ENCODE data around the gene FBXL2.
"Not testable (repeated sequence)": the region's sequence is repeated elsewhere in the genome, so short reads cannot be mapped to it uniquely, and the experiment has no call there.

FBXL2 gene

DNA sequence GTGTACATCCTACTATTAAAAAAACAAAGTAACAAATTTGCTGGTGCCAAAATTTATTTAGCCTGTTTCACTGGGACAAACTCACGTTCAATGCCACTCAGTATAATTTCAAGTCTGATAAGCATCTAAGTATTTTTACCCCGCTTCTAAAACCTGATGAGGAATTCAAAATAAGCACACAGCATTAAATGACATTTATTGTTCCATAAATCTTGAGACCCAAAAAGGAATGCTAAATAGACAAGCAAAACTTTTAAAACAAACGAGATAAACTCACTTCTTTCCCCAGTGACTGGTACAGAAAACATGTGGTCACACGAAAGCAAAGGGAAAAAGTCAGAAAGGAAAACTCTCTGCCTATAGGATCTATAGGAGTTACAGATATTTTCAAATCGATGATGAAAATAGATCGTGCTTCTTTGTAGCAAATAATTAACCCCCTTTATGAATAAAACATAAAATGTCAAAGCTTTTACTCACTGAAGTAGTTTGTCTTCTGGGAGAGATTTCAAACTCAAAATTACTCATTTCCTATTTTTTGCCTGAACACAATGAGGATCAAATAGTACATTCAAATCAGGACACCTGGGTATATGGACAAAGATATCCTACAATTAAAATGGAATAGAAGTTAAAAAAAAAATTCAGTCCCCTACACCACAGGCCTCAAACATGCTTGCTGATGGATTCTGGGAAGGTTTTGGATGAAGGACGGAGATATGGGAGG is 111.3 kb downstream of the FBXL2 start:
- DNase-seq = no peak

GRCh38 chr3:33389908-33390307 is 112.7 kb downstream of the FBXL2 start:
- no peak for DNase-seq

DNA sequence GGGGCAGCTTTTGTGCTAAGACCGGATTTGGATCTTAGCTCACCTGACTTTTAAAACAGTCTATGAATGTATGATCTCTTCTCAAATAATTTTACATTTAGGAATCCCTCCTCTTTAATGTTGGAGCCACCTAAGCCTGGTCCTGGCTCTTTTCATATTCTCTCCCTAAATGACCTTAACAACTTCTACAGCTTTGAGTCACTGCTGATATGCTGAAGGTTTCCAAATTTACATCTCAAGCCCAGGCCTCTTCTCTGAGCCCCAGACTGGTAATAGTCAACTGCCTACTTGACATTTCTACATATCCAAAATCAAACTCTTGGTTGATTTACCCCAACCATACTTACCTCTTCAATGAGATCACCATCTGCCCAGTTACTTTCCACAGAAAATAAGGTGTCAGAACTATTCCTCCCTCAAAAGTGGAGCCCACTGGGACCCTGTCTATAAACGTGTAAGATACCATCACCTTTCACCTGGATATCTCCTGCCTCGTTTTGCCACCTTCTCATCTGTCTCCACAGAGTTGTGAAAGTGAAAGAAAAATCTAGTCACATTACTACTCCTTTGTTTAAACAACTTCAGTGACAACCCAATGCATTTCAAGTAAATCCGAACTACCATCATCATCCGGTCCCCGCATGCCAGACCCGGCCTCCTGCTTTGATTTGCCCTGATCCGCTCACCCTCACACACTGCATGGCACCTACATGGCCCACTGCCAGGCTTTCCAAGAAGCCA is 114.2 kb downstream of the FBXL2 start:
- no peak for DNase-seq

DNA sequence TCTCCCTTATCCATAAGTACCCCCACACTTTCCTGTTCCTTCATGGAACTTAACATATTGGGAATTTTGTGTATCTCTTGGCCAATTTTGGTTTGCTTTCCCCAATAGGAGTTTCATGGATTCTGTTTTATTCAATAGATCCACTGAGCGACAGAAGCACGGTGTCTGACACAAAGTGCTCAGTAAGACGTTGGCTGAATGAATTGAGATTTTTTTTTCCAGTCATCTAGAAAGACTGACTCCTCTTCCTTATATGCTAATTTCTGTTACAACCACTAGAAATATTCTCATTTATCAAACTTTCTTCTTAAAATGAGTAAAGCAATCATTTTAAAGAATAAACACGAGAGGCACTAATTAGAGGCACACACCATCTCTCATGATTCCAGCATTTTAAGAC is 114.9 kb downstream of the FBXL2 start:
- DNase-seq = no peak

GRCh38 chr3:33392703-33393125 is 115.5 kb downstream of the FBXL2 start:
- no peak for DNase-seq

- DNase-seq = no peak
These were observed 117.3 kb downstream of the FBXL2 start for GRCh38 chr3:33394403-33395054.

- DNase-seq = no peak
These were observed 118.7 kb downstream of the FBXL2 start for GRCh38 chr3:33395900-33396299.

DNA sequence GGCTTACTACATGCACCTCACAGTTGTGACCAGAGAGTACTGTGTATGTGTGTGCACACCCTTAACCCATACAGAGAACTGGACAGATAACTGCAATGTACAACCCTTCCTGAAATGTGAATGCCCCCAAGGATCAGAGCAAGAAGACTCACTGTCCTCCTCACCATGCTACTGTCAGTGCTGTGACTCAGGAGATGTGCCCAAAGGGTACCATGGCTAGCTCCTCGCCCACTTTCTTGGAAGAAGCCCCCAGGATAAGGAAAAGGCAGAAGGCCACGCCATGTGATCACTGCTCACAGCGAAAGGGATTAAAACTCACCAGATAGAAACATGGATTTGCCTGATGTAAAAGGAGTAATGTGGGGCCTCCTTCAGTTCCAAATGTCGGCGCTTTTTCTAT is 121.2 kb downstream of the FBXL2 start:
- DNase-seq = no peak

GRCh38 chr3:33401781-33402180 is 124.5 kb downstream of the FBXL2 start:
- no peak for DNase-seq

DNA sequence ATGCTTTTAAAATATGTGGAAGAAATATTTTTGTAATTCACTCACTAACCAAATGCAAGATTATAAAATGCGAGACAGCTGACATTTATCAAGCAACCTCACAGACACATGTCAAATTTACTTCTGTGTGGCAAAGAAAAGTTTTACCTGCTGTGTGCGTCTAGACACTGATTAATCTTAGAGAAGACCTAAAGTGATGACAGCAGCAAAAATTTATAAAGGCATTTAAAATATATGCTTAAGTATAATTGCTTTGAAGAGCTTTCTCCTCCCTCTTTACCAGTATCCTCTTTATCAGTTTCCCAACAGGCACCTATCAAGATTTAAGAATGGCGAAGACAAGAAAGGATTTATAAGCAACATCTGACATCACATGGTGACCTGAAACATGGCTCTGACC is 125.7 kb downstream of the FBXL2 start:
- no peak for DNase-seq

DNA sequence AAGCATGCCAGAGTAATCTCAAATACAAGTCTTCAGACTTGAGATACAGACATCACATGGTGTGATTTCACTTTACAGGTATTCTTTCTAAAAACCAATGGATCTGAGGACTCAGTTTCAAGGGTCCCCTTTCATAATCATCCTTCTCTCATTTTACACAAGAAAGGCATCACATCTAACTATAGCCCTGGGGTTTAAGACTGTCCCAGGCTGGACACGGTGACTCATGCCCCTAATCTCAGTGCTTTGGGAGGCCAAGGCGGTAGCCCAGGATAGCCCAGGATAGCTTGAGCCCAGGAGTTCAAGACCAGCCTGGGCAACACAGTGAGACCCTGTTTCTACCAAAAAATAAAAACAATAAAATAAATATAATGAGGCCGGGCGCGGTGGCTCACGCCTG is 126.5 kb downstream of the FBXL2 start:
- no peak for DNase-seq

DNA sequence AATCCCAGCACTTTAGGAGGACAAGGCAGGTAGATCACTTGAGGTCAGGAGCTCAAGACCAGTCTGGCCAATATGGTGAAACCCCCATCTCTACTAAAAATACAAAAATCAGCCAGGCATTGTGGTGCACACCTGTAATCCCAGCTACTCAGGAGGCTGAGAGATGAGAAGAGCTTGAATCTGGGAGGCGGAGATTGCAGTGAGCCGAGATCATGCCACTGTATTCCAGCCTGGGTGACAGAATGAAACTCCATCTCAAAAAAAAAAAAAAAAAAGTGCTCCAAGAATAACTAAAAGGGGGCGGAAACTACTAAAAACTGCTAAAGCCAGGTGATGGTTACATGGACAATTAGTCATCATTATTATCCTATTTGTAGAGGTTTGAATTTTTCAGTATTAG is 133.6 kb downstream of the FBXL2 start:
- not testable (repeated sequence) for DNase-seq

DNA sequence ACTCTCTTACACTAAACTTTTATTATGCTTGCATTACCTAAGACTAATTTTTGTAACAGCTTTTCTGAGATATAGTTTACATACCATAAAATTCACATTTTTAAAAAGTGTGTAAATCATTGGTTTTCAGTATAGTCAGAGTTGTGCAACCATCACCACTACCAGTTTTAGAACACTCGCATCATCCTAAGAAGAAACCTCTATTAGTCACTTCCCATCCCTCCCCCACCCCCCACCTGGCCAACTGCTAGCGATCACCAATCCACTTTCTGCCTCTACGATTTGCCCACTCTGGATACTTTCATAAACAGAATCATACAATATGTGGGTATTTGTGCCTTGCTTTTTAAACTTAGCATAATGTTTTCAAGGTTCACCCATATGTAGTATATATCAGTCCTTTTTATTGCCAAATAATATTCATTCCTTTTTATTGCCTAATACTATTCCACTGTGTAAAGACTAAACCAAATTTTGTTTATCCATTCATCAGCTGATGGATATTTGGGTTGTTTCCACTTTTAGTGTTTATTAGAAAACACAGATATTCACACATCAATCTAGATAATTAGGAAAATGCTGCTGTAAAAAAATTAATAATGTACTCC is 139.9 kb downstream of the FBXL2 start:
- DNase-seq = no peak

DNA sequence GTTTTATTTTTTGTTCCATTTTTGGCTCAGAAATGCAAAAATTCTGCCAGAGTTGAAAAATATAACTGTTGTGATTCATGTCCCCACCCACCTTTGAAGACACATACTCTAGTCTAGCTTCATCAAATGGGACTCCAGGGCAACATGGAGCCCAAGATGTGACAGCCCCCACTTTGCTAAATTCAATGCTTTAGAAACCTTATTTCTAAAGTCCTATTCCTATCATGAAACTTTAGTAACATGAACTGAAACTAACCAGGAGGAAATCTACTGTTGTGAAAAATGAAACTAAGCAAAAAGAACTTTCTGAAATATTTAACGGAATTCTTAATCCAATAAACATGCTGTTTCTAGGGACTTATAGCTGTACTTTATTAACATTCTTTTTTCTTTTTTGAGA is 142.7 kb downstream of the FBXL2 start:
- no peak for DNase-seq

DNA sequence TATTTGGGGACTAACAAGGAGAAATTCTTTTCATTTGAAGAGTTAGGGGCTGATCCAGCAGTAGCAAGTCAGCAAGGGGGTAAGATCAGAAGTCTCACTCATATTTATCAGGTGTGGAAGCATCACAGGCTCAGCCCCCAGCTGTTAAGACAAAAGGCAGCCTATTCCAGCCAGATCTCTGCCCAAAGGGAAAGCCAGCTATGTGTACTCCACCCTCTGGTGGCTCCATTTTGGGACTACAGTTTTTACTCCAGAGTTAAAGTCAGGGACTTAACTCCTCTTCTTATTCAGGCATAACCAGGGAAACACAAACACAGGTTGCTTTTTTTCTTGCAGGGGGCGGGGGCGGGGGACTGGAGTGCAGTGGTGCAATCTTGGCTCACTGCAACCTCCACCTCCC is 143.7 kb downstream of the FBXL2 start:
- DNase-seq = no peak

GRCh38 chr3:33424606-33425452 is 147.6 kb downstream of the FBXL2 start:
- DNase-seq = no peak

DNA sequence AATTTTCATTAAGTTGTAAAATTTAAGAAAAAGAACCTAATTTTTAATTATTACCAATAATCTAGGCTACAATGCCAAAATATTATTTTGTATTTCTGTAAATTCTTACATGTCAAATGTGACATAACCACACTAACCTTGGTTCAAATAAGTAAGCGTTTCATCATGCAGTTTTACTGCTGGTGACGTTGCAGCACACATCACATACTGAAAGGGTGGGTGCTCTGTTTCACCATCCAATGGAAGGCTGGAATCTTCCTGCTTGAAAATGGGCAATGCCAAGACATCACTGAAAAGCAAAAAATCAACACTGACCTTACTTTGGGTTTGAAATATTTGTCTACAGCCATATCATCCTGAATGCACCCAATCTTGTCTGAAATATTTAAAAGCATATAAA is 148.2 kb downstream of the FBXL2 start:
- DNase-seq = no peak

DNA sequence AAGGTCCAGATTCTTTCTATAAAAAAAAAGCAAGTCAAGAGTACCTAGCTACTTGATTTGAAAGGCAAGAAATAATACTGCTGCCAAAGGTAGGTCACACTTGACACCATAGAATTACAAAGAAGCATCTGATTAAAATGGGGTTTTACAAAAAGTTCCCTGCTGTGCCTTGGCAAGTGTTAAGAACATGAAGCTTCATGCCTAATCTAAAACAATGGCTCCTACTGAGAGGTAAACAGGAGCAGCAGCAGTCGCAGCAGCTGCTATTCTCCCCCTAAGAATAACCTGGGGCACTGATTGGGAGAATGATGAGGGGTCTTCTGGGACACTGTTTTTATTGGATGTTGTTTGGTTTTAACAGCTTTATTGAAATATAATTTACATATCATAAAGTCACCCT is 148.8 kb downstream of the FBXL2 start:
- no peak for DNase-seq

GRCh38 chr3:33426630-33427317 is 149.5 kb downstream of the FBXL2 start:
- no peak for DNase-seq

DNA sequence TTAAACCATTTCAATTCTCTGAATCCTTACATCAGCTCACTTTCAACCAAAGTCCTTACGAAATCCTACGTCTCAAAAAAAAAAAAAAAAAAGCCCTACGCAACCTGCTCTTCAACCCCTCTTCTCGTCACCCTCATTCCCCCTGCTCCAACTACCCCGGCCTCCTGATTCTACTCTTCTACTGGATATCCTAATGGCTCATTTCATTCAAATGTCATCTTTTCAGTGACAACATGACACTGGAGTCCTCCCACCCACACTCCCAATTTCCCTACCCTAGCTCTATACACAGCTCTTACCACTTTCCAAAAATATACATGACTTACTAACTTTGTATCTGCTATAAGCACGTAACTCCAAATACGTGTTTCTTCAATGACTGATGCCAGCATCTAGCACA is 151.5 kb downstream of the FBXL2 start:
- no peak for DNase-seq

DNA sequence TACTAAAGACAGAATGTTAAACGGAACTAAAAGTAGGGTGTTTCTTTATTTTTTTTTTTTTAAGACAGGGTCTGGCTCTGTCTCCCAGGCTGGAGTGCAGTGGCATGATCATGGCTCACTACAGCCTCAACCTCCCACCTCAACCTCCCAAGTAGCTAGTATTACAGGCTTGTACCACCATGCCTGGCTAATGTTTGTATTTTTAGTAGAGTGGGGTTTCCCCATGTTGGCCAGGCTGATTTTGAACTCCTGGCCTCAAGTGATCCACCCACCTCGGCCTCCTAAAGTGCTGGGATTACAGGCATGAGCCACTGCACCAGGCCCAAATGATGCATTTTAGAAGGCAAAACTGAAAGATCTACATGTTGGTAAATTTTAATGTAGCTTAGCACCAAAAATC is 152.1 kb downstream of the FBXL2 start:
- DNase-seq = not testable (repeated sequence)

DNA sequence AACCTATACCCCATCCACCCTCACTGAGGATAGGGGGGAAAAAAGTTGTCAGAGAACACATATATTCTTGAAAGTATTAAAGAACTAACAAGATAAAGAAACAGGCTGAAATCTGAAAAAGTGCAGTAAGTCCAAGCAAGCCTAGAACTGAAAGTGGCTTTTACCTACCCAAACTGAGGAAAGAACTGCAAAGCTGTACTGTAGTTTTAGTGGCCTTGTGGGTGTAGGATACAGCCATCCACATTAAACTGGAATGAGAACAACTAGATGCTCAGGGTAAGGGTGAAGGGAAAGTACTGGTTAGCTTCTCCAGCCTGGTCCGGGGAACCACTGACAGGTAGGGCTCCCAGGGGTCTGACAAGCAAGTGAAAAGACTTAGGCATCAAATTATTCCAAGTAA is 152.8 kb downstream of the FBXL2 start:
- no peak for DNase-seq

All from NCI-H1048 (cell line).